ENCODE data around the gene GPR65.

Gene GPR65

GRCh38 chr14:88032373-88032772, 27.4 kb downstream of the GPR65 start:
- TF ChIP-seq, protein P1, sequence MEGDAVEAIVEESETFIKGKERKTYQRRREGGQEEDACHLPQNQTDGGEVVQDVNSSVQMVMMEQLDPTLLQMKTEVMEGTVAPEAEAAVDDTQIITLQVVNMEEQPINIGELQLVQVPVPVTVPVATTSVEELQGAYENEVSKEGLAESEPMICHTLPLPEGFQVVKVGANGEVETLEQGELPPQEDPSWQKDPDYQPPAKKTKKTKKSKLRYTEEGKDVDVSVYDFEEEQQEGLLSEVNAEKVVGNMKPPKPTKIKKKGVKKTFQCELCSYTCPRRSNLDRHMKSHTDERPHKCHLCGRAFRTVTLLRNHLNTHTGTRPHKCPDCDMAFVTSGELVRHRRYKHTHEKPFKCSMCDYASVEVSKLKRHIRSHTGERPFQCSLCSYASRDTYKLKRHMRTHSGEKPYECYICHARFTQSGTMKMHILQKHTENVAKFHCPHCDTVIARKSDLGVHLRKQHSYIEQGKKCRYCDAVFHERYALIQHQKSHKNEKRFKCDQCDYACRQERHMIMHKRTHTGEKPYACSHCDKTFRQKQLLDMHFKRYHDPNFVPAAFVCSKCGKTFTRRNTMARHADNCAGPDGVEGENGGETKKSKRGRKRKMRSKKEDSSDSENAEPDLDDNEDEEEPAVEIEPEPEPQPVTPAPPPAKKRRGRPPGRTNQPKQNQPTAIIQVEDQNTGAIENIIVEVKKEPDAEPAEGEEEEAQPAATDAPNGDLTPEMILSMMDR (IDR thresholded peaks at IDR 0.05) = no peak

DNA sequence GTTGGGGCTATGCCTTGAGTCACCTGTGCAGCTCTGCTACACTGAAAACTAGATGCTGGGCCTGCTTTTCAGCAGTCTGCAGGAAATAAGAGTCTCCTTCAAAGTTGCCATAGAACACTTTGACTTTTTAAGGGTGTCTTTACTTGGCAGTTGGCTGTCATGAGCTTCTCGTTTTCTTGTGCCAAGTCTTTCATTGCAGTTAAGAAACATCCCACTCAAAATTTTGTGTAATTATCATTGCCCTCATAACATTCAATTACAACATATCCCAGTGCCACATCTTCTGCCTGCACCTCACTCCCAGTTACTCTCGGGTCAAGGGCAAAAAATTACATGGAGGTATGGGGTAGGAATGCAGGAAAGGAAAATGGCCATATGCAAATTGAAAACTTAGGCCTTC, 29.1 kb downstream of the GPR65 start:
- TF ChIP-seq, protein P1 (IDR thresholded peaks at IDR 0.05) = no peak

- TF ChIP-seq, protein P1 (IDR thresholded peaks at IDR 0.05) = no peak
These were observed 31.5 kb downstream of the GPR65 start for GRCh38 chr14:88036422-88036821.

DNA sequence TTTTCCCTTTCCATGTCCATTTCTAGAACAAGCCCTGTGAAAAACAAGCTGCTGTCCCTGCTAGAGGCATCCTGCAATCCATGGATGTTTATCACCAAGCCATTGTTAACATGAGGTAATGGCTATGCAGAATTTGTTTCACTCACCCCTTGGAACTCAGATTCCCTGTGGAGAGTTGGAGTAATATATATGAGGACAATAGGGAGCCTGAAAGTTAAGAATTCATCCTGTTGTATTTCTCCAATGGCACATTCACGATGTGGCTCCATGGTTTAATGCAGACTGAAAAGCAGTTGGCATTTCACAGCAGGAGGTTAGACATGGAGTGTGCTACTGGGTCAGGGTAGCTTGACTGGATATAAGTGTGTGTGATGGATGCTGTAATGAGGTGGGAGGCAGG, 32.4 kb downstream of the GPR65 start:
- TF ChIP-seq, protein P1 (IDR thresholded peaks at IDR 0.05) = no peak

GRCh38 chr14:88039197-88039596, 34.3 kb downstream of the GPR65 start:
- TF ChIP-seq, protein P1 (IDR thresholded peaks at IDR 0.05) = no peak

- TF ChIP-seq, protein P1 (IDR thresholded peaks at IDR 0.05) = no peak
These were observed 35.2 kb downstream of the GPR65 start for GRCh38 chr14:88040146-88040545.

- TF ChIP-seq, protein P1 (IDR thresholded peaks at IDR 0.05) = no peak
These were observed 38.9 kb downstream of the GPR65 start for GRCh38 chr14:88043529-88044443.

Measured in LNCAP (cell line).